GM13977 (cell line): Measurements from ENCODE around the gene GRIK4.

Experiments
- DNase-seq: peaks from one replicate; pipeline ENCODE4 v3.0.0; 2012; ENCODE audit warnings: low spot score
- in situ Hi-C: fragments of 300-500 bp; cut with MboI; formaldehyde crosslinking; loops from one replicate; pipeline ENCODE4 v1.12.0; 2022; ENCODE audit warnings: low sequenced_read_pairs, low pct_unique_long_range_greater_than_20kb, mixed read lengths, inconsistent platforms; ENCODE audit not compliant: unreplicated experiment
- TF ChIP-seq, protein P1 (sequence below): IDR thresholded peaks from 2 replicates; pipeline ENCODE4 v1.5.1; 2012; ENCODE audit warnings: mild to moderate bottlenecking, control low read depth; ENCODE audit not compliant: insufficient read depth; ENCODE audit errors: extremely low read depth, missing control alignments

GRIK4 gene

DNA sequence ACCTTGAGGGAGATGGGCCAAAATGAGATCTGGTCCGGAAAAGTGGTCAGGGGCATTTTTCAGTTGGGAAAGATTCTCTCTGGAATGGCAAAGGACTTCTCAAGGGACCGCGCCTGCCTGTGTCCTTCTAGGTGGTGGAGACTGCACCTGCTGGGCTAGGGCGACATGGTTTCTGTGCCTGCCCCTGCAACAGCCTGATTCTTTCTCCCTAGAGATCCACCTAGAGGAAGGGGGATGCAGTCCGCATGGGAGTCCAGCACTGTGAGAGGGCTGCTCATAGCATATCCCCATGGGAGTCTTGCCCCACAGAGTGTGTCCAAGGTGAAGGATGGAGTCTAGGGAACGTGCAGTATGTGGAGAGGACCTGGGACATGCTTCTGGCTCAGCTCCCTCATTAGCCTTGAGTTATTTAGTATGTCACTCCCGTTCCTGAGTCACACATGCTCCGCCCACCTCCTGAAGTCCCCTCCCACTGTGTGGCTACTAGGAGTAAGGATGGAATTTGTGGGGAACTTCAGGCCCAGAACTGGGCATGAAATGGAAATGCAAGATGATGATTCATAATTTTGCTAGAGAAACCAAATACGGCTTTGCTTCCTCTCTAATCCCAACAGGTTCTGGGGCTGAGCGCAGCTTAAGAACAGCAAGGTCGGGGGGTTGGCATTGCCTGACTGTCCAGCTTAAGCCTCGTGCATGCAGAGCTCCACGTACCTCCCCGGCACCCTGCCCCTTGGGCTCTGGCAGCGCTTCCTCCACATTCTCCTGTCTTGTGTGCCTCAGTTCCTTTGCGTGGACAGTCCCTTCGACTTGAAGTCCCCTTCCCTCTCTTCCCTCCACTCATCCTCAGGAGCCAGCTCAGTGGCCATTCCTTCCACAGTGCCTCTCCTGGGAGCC is 35.0 kb downstream of the GRIK4 start:
- DNase-seq, result no peak
- TF ChIP-seq, protein P1, sequence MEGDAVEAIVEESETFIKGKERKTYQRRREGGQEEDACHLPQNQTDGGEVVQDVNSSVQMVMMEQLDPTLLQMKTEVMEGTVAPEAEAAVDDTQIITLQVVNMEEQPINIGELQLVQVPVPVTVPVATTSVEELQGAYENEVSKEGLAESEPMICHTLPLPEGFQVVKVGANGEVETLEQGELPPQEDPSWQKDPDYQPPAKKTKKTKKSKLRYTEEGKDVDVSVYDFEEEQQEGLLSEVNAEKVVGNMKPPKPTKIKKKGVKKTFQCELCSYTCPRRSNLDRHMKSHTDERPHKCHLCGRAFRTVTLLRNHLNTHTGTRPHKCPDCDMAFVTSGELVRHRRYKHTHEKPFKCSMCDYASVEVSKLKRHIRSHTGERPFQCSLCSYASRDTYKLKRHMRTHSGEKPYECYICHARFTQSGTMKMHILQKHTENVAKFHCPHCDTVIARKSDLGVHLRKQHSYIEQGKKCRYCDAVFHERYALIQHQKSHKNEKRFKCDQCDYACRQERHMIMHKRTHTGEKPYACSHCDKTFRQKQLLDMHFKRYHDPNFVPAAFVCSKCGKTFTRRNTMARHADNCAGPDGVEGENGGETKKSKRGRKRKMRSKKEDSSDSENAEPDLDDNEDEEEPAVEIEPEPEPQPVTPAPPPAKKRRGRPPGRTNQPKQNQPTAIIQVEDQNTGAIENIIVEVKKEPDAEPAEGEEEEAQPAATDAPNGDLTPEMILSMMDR, result no peak
- in situ Hi-C loops, result no loop called here

GRCh38 chr11:120547316-120547715 is 35.8 kb downstream of the GRIK4 start:
- in situ Hi-C loops, result no loop called here
- DNase-seq, result no peak
- TF ChIP-seq, protein P1, result no peak

DNA sequence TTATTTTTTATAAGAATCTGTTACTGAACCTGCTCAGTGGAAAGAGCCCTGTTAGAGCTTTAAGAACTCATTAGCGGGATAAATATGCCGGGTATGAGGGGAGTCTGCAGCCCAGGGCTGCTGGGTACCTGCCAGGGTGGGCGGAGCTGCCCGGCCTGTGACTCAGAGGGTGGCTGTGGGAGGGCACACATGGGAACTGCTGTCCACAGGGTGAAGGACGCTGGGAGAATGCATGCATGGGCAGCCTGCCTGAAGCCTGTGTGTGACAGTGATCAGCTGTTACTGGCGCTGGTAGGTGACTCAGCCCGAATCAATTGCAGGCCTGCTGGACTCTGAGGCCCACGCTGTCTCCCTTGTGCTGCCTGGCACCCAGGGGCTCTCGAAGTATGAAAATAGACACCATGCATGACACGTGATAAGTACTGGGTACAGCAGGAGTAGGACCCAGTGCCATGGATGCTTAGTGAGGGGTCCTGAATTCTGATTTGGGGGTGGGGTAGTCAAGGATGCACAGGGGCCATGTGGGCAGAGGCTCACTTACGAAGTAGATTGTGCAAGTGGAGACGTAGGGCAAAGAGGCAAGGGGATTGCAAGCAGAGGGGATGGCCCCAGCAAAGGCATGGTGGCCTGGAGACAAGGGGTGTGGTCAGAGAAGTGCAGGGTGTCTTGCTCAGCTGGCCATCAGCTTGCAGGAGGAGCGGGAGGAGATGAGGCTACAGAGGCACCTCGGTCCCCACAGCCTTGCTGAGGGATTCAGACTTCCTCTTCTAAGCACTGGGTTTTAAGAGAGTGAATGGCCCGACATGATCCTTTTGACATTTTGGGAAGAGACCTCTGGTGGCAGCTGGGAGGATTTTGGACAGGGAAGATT is 36.5 kb downstream of the GRIK4 start:
- TF ChIP-seq, protein P1, result no peak
- no peak for DNase-seq
- in situ Hi-C loops, result no loop called here

- in situ Hi-C loops, result no loop called here
Observed at GRCh38 chr11:120548682-120549209, 37.2 kb downstream of the GRIK4 start.

DNA sequence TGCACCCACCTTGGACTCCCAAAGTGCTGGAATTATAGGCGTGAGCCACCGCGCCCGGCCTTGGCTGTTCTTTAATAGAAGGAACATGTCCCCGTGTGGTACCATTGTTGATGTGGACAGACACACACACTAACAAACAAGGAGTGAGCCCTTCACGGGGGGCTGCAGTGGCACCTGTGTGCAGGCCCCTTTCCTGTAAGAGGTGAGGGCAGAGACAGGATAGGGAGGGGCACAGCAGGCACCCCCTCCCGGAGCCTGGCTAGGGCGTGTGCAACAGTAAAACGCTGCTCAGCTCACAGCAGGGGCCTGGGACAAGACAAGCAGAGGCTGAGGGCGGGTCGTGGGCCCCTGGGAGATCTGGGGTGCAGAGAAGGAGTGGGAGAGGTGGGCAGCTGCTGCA is 37.8 kb downstream of the GRIK4 start:
- in situ Hi-C loops, result no loop called here
- DNase-seq, result no peak
- TF ChIP-seq, protein P1, result no peak

More at GRCh38 chr11:120548682-120549209, 37.2 kb downstream of the GRIK4 start:
- no peak for DNase-seq
- TF ChIP-seq, protein P1, result no peak

DNA sequence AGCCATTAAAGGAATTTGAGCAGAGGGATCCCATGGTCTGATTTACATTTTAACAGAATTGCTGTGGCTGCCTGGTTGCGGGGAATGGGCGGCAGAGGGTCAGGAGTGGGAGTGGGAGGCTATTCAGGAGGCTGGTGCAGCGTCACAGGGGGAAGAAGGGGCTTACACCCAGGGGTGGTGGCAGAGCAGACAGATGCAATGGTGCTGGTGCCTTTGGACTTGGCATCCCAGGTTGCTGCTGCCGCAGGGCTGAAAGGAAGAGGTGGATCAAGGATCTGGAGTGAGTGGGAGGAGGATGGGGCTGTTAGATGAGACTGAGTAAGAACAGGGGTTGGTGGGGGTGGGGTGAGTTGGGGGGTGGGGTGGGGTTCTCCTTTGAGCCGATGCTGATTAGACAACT is 38.5 kb downstream of the GRIK4 start:
- in situ Hi-C loops, result no loop called here
- no peak for DNase-seq
- TF ChIP-seq, protein P1, result no peak
